GOT3 (cell line): Measurements from ENCODE around the gene SPAG16.
A peak's percentile ranks its signal among the peaks of the same experiment; 100 is the strongest.

Experiments
- DNase-seq: peaks from one replicate; lab custom pipeline; 2025; ENCODE audit warnings: mixed read lengths; lab: John Stamatoyannopoulos, UW

The SPAG16 gene

DNA sequence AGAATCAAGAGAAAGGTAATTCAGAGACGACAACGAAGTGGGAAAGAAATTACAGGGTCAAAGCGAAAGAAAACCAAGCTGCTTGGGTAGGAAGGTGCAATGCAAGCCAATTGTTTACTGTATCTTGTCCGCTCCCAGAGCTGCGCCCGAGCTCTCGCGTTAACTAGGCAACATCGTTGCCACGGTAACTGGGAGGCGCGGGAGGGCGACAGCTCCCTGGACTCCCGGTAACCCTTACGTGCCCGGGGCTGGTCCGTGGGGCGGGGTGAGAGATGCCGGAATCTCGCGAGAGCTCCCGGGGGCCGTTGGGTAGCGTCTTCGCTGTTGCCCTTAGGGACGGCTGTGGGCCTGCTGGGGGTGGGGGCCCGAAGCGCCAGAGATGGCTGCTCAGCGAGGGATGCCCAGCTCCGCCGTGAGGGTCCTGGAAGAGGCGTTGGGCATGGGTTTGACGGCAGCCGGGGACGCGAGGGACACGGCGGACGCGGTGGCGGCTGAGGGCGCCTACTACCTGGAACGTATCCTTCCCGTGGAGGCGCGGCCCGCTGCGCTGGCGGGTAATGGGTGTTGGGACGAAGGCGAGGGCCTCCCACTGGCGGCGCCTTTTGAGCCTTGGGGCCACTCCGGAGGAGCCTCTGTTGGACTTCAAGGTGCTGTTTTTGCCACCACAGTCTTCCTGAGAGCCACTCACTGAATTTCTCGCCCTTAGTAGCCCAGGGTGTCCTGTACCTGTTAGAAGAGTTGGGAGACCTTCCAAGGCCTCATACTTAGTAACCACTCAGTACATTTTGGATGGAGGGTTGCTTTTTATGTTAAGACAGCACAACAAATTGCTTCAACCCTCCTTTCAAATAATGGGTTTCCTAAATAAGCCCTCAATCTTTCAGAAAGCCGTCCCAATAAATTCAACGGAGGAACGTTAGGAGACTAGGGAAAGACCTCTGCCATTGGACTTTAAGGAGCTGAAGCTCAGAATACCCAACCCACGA lies at the start of gene SPAG16:
Gene SPAG16, plus strand, starts transcription at position 360 of the 986 bp plus-strand sequence.
- peak; percentile 86 for DNase-seq

DNA sequence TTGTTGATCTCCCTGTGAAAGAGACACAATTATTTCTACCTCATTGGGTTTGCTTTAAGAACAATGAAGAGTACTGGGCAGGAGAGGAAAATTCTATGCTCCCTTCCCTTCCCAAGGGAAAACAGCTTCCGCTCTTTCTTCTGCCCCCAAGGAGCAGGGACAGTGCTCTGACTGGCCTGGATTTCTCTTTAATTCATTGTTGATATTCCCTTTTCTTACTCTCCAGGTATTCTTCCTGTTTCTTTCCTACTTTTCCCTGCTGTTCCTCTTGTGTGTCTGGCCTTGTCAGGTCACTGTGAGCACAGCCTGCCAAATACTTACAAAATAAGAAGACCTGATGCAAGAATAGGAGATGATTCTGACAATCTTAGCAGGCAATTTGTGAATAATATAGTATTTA lies 49.6 kb upstream of the SPAG16 start:
- DNase-seq: no peak

DNA sequence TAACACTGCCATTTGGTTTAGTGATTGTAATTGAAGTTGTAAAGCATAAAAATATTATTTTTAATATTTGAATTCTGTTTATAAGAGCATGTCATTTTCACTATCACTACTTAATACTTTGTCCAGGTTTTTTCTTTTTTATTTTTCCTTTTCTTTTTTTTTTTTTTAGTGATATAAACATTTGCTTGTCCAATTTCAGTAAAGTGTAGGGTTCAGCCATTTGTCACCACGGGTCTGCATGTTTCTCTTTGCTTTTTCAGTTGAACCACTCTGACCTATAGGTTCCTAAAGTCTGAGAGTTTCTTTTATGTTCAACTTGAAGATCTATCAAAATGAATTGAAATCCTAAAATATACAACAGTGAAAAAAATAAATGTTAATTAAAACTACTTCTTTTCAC lies 48.5 kb upstream of the SPAG16 start:
- no peak for DNase-seq

DNA sequence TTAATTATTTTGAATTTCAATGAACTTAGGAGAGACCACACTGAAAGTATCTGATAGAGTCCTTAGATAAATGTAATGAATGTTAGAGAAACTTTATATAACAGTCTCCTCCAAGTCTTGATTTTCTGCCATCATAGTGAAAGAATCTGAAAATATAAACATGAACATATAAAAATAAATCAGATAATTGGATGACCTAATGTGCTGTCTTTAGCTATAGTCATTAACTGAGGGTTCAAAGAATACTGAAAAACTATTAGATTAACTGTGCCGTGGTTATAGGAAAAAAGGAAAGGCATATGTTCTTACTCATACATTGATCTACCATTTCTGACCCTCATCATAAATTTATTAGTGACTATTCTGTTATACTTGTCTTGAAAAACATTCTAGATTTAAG lies 47.0 kb upstream of the SPAG16 start:
- no peak for DNase-seq

DNA sequence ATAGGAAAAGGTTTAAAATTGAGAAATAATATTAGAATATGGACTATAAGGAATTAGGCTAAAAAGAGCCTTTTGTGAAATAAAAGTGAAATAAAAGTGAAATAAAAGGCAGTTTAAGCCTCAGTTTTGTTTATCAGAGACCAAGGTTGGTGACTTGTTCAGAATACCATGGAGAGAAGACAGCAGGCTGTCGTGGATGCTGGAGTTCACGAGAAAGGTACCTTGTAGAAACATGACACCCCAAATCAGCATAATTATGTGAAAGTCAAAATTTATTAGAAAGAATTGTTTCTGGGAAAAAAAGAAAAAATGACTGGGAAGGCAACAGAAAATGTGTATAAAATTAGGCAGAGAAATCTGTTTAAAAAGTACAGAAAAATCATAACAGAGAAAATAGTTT lies 46.5 kb upstream of the SPAG16 start:
- DNase-seq: no peak

DNA sequence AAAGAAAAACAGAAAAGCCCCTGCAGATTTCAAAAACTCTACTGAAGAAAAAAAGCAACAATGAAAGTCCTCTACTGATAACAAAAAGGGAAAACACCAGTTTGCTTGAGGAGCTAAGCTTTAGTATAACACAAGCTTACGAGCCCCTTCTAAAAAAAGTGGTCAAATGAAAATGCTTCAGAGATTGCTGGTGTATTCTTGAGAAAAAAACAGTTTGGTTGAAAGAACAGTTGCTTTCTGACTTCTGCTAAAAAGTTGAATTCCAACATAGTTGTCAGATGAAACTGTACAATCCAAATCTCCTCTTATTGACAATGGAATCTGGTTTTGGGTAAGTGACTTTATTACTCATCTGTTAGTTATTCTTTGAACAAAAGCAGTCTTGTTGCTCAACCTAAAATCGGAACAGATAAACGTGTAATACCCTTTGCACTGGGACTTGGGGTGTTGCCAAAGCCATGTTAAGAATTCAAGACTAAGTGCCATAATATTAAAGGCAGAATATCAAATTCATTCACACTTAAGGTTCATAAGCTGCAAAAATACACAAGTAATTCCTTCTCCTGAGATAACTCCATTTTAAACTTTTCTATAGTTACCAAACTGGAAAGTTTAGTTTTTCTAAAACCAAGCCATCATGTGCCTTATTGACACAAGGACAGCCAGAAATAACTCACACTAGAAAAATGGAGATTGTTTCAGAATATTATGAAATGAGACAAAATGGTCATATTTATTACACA lies 45.3 kb upstream of the SPAG16 start:
- DNase-seq: no peak

DNA sequence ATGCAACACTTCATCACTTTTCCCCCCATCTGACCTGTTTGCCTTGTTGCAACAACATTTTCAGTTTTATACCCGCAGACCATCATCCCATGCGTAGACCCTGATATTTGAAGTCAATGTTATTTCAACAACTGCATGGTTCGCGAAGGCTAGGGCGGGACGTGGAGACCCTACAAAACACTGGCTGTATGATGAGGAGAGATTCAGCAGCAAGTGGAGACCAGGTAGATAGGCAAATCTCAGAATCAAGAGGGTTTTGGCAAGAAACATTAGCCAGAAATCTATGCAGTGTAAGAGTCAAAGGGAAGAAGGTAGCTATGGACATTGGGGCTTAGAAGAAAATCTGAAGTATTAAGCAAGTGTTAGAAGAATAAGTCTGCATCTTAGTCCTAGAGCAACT lies 42.4 kb upstream of the SPAG16 start:
- no peak for DNase-seq

DNA sequence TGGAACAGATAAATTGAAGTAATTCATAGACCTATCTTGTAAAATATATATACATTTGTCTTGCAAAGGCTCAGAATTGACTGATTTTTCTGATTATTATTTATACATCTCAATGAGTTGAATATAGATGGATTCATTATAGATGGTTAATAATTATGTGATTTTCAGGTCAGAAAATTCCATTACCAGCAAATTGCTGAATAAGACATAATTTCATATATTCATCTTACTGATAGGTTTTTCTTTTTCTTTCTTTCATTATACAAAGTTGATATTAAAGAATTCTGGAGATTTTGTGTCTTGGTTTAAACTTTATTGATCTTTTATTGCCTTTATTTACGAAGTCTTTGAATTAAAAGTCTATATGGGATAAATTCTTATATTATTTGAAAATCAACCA lies 41.6 kb upstream of the SPAG16 start:
- no peak for DNase-seq

DNA sequence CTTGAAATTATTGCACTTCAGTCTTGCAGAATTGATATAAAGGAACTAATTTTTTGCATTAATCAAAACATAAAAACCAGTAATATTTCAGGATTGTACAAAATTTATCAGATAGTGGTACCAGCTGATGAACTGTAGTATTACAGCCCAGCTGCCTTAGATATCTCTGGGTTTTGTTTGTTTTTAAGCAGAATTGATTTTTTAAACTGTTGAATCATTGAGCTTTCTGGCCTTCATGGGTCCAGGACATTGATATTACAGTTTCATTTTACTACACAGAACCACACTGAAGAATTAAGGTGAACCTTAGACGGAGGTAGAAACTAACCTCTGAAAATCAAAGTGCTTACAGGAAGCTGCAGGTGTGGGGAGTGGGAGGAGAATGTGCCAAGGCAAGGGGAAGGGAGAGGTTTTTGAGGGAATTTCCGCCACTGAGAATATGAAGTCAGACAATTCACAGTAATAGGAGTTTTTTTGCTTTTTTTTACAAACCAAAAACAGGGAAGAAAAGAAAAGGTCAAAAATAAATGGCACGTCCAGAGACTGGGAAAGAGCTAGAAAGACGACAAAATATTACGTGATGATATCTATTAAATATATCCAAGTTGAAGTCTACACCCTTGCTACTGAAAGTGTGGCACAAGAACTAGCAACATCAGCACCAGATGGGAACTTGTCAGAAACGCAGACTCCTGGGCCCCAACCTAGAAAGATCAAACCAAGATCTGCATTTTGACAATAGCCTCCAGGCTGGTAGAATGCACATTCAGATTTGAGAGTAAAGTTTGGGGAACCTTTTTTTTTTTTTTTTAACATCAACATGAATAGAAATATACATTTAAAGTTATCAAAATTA lies 40.8 kb upstream of the SPAG16 start:
- DNase-seq: no peak

DNA sequence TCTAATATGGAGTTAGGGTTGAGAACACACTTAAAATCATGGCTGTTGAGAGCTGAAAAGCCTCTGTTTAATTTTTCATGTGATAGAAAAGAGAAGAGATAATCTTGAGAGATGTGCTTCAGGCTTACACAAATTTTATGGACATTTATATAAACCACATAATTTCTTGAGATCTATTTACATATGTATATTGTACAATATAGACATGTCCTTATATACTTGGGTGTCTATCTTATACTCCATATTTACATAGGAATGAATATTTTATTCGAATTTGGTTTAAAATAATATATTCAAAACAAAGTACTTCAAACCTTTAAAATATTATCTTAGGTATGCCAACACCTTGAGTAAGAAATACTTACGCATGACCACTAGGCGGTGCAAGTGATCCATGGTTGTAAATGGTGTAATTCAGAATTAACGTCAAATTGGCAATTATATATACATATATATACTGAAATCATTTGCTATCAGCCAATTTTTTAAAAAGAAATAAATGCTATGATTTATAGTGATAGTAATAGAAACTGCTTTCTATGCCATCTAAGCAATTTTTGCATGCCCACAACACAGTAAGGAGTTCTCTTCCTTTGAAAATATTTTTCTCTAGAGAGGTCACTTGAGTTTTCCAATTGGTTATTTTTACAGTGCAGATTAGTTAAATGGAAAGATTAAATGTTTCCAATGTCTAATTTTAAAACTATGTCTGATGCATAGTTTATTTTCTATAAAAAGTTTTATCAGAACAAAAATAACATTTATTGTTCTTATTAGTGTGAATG lies 37.6 kb upstream of the SPAG16 start:
- DNase-seq: no peak

DNA sequence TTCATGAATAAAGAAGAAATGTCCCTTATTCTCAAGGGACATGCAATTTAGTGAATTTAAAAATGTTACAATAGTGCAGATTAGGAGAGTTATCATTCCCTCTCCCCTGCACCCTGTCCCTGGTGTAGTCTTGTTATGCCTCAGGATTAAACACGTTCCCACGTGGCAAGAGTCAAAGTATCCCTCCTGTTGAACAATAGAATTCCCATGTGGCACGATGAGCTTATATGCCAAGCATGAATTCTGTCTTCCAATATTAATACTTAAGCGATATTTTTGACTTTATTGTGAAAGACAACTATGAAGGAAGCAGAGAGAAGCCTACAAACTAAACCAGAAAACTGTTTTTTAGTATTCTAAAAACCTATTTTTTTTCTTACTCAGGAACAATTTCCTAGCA lies 36.7 kb upstream of the SPAG16 start:
- DNase-seq: no peak

DNA sequence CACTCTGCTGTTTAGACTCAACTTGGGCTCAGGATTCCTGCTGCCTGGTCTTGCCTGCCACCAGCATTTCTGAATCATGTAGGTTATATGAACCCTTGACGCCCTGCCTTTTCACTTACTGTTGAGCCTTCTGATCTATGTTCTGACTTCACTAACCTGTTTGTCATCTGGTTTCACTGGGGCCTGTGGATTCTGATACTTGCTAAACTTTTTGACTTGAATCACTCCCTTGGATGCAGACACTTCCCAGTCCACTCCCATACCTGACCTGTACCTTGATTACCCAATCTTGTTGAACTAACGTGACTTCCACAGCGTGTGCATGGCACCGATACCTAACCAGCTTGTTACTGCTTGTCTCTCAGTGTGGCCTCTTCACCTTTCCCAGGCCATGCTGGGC lies 35.6 kb upstream of the SPAG16 start:
- DNase-seq: no peak

DNA sequence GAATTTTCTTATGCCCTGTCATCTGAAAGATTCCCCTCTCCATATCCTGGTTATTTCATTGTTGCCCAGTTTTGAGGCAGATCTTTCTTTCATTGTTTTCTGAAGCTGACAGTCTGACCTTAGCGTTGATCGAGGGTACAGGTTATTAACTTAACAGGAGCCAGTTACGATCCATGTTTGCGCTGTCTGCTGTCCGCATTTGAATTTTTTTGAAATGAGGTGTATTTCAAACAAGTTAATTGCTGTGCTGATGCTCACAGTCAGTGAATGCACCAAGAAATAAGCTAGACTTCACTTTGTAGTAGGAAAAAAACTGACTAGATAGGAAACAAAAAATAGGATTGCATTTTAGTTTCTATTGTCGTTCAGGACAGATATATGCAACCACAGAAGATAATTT lies 34.8 kb upstream of the SPAG16 start:
- no peak for DNase-seq

DNA sequence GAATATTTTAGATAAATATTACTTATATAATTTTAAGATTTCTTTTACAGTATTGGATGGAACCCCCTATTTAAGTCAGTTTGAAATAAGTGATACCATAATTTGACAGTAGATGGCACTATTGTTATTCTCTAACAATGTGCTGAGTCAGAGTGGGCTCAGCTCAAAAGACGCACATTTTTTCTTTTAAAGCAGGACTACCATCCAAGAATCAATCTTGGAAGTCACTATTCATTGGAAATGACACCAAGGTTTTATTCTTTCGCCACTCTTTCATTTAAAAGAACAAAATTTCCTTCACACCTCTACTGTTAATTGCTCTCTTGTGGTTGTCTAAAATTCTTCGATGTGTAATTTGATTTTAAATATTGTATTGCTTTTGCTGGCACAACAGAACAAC lies 32.6 kb upstream of the SPAG16 start:
- DNase-seq: no peak

DNA sequence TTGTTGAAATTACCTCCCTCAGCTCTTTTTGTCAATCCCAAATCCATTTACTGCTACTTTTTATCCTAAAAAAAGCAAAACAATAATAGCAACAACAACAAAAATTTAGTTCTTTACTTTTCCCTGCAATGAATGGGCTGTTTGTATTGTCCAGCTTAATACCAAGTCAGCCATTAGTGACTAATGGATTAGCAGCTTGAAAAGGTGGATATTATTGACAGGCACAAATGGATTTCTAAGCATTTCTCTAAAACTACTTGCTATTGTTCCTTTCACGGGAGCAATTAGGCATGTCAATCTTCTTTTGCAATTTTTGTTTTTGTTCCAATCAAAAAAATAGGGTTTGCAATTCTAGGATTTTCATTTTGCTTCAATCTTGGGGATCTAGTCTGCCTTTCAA lies 32.1 kb upstream of the SPAG16 start:
- DNase-seq: no peak

DNA sequence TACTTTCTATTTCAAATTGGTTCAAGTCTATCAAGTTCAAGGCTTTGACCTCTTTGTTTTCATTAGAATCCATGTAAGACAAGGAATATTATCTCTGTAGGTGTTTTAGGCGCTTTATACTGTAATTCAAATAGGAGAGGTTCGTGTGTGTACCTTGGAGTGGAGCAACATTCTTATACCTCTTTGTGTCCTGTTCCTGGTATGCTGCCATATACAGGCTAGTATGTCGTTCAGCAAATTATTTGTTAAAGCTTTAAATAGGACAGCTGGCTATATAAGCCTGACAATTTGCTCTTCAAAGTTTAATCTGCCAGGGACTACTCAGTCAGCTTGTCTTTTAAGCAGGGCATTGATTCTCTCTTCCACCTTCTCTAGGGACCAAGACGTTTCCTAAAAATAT lies 31.1 kb upstream of the SPAG16 start:
- no peak for DNase-seq

DNA sequence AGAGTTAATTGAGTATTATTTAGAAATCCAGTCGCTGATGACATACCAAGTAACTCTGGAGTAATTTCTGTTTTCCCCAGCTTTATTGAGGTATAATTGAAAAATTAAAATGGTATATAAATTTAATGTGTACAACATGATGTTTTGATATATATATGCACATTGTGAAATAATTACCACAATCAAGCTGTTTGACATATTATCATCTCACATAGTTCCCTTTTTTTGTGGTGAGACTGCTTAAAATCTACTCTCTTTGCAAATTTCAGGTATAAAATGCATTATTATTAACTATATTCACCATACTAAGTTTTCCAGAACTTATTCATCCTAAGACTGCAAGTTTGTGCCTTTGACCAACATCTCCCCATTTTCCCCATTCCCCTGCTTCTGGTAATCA lies 25.0 kb upstream of the SPAG16 start:
- DNase-seq: no peak

DNA sequence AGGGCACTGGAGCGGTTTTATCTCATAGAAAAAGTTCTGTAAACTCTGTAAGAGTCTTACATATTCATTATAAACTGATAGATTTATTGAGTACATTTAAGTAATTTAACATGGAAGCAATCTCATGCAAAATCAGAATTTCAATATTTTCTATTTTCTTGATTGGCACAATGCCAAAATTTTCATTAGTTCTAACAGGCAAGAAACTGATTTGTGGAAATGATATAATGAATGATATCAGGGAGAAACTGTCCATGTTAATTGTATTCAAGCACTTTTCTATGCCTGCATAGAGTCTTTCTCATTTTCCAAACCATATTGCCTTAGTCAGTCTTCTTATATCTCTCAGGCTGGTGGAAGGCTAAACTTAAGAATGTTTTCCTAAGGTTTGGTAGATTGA lies 23.0 kb upstream of the SPAG16 start:
- no peak for DNase-seq

DNA sequence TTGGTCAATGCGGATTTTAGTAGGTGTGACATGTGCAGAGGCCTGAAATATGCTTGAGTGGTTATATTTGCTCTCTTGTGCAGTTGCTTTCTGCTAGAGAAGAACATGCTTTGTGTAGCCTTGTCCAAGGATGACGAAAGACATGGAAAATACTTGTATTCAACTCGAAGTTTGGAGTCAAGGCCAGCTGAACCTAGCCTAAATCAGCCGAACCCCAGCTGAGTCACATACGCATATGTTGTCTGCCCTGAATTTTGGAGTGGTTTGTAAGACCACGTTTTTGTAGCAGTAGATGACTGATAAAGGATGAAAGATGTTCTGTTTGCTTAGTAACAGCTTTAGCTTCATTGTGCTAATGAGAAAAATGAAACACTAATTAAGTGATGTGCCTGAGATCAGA lies 22.5 kb upstream of the SPAG16 start:
- no peak for DNase-seq

DNA sequence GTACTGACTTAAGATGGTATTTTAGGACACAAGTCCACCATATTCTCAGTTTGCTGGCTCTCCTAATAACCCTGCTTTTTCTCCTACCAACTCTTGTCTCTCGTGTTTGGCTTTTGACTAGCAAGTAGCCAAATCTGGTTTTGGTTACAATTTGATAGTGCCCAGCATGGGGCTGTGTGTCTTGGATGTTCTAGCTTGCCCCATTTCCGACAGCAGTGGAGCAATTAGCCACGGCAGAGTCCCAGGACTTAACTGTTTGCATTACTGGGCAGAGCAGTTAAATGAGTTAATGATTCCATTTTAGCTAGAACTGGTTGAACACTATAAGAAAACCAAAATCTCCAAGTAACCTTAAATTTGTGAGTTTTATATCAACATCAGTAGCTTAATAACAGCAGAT lies 18.6 kb upstream of the SPAG16 start:
- DNase-seq: no peak

DNA sequence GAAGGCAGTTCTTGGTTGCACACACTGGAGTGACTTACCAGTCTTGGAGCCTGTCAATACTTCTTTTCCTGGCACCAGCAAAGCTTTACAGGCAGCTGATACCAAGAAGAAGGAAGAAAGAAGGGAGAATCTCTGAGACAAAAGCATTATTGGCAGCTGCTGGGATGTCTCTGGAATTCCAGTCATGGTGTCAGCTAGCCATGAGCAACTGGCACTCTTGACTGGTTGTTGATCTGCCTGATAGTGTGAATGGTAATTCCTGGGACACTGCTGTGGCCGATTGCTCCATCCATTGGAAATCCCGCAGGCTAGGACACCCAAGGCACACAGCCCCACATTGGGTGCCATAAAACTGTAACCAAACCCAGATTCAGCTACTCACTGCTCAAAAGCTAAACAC lies 17.8 kb upstream of the SPAG16 start:
- no peak for DNase-seq

DNA sequence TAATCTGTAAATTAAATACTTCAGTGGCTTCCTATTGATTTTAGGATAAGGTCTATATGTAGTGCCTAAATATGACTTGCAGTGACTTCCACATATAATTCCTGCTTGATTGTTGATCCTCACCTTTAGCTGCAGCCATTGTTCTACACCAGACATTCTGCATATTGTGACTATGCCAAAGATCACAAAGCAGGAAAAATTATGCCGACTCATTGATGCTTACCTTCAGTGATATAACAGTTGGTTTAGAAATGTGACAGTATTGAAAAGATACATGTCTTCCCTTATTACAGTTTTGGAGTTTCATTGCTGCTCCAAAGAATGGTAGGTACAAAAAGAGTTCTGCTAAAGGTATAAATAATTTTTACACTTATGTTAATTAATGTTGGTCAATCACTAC lies 12.3 kb upstream of the SPAG16 start:
- no peak for DNase-seq
